Kidney epithelial cell (primary cell): Measurements from ENCODE around the gene AP3D1. TPM values are rescaled to one million over a fixed set of nuclear protein-coding genes. Genes with fewer than 3 reads are reported as not detected.

ENCODE experiments used
- DNase-seq: peaks from one replicate; pipeline ENCODE4 v3.0.0-alpha.2; 2010; ENCODE audit warnings: low read depth
- H3K27me3 ChIP-seq: 2 replicates; pipeline ENCODE4 v1.6.0; 2011; ENCODE audit warnings: low read length; ENCODE audit not compliant: control insufficient read depth, insufficient read depth
- H3K36me3 ChIP-seq: 2 replicates; pipeline ENCODE4 v1.5.1; 2011; ENCODE audit warnings: low read length; ENCODE audit not compliant: control insufficient read depth, insufficient read depth
- H3K4me3 ChIP-seq: 2 replicates; pipeline ENCODE4 v1.5.1; 2011; ENCODE audit warnings: low read depth, mild to moderate bottlenecking, control low read depth, low read length
- CTCF ChIP-seq: IDR thresholded peaks from 2 replicates; pipeline ENCODE4 v1.5.1; 2011; ENCODE audit warnings: mild to moderate bottlenecking, moderate library complexity, low read length, control low read depth, inconsistent platforms; ENCODE audit not compliant: insufficient read depth, poor library complexity, severe bottlenecking
- total RNA-seq: library from RNA; depleted of rRNA; stranded (reverse); fragments of >200 nt; gene quantifications from 2 replicates; pipeline ENCODE4 v1.2.3, GENCODE V29; 2015

Gene AP3D1
- total RNA-seq, 1 donor from 2014 or later, result 178 TPM

GRCh38 chr19:2058570-2059421 lies 92.6 kb downstream of the AP3D1 start:
- DNase-seq, result no peak
- Histone ChIP-seq H3K36me3 (no peaks in the 10 kb centered on the region), H3K4me3 (no peak overlapping the region), H3K27me3 (no peaks in the 10 kb centered on the region)
- no peak for TF ChIP-seq CTCF

GRCh38 chr19:2057484-2058469 lies 93.6 kb downstream of the AP3D1 start:
- DNase-seq, result no peak

GRCh38 chr19:2056837-2057192 lies 94.6 kb downstream of the AP3D1 start:
- no peak for TF ChIP-seq CTCF
- DNase-seq, result no peak
- H3K36me3 ChIP-seq, result no peaks in the 10 kb centered on the region
- H3K27me3 ChIP-seq, result no peaks in the 10 kb centered on the region
- H3K4me3 ChIP-seq, result no peak overlapping the region

More at GRCh38 chr19:2057484-2058469, 93.6 kb downstream of the AP3D1 start:
- Histone ChIP-seq H3K27me3 (no peaks in the 10 kb centered on the region), H3K4me3 (no peak overlapping the region), H3K36me3 (no peaks in the 10 kb centered on the region)
- TF ChIP-seq CTCF, result no peak

- no peaks in the 10 kb centered on the region for H3K27me3 ChIP-seq
- peak; percentile 16 for TF ChIP-seq CTCF
- no peak for DNase-seq
- peak overlapping the region; percentile 6 for H3K4me3 ChIP-seq
- H3K36me3 ChIP-seq, result no peaks in the 10 kb centered on the region
These were observed 95.2 kb downstream of the AP3D1 start for GRCh38 chr19:2055931-2056836.

- DNase-seq, result no peak
- Histone ChIP-seq H3K4me3 (no peak overlapping the region), H3K36me3 (no peaks in the 10 kb centered on the region), H3K27me3 (no peaks in the 10 kb centered on the region)
- no peak for TF ChIP-seq CTCF
These were observed 96.6 kb downstream of the AP3D1 start for GRCh38 chr19:2054763-2055162.
